Ramos (cell line): ENCODE measurements around the gene TM7SF3.

Experiments
- in situ Hi-C: fragments of 300-500 bp; cut with MboI; formaldehyde crosslinking; loops from one replicate; pipeline ENCODE4 v1.14.3; 2022; ENCODE audit warnings: low sequenced_read_pairs; ENCODE audit not compliant: unreplicated experiment

TM7SF3 gene

DNA sequence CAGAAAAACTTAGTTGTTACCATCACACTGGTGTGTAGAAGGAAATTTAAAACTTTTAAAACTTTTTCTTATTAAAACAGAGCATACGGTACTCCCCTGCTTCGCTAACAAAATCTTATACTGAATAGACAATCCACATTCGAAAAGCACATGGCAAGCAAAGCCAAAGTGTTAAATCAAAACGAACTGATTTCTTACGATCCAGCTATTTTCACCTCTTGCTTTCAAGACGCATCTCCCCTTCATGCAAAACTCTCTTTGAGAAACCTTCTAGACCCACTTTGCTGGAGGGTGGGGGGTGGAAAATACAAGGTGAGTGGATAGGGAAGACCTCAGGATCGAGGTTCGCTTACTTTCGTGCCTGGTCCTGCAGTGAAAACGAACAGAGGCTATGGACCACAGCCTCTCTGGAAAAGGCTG lies 76.7 kb downstream of the TM7SF3 start:
- in situ Hi-C loops: no loop called here

- in situ Hi-C loops: no loop called here
Measured at GRCh38 chr12:26936559-26937442, 77.4 kb downstream of the TM7SF3 start.

DNA sequence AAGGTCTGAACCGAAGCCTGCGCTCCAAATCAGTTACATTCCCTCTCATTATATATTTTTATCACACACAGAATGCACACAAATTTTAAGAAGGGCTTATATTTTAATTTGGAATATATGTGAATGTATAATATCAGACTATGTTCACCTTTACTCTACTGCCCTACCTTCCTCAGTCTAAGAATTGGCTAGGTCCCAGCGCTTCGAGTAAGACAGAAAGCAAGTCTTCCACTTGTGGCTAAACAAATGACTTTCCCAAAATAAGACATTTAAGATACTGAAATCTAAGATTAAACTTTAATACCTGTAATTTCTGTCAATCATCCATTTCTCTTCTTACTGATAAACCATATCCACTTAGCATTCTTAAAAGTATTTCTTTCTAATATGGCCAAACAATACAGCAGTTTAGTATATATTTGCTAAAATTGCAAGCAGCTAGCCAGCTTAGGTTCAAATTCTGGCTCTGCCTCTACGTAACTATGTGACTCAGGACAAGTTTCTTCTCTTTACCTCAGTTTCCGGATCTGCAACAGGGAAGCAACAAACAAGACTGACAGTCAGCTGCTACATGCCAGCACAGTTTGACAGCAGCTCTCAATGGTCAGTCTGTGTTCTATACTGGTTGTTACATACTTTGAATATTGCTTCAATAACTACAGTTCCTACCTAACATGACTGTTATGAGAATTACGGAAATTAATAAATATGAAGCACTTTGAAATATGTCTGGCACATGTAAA lies 78.4 kb downstream of the TM7SF3 start:
- in situ Hi-C loops: no loop called here

DNA sequence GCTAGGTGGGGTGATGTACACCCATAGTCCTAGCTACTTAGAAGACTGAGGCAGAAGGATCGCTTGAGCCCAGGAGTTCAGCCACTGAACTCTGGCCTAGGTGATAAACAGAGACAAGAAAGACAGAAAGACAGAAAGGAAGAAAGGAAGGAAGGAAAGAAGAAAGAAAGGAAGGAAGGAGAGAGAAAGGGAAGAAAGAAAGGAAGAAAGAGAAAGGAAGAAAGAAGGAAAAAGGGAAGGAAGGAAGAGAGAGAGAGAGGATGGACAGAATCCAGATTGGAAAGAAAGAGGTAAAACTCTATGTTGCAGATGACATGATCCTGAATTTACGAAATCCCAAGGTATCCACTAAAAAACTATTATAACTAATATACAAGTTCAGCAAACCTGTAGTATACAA lies 84.6 kb downstream of the TM7SF3 start:
- in situ Hi-C loops: no loop called here

- in situ Hi-C loops: no loop called here
Measured at GRCh38 chr12:26928661-26929060, 85.5 kb downstream of the TM7SF3 start.
